GM21360 (cell line): Measurements from ENCODE around the gene EEIG1.

Source experiments
- ATAC-seq: cut with Tn5 transposase; IDR thresholded peaks from one replicate; pipeline ENCODE4 v1.9.1; 2021; ENCODE audit warnings: mild to moderate bottlenecking, moderate library complexity; ENCODE audit not compliant: unreplicated experiment

Gene EEIG1

DNA sequence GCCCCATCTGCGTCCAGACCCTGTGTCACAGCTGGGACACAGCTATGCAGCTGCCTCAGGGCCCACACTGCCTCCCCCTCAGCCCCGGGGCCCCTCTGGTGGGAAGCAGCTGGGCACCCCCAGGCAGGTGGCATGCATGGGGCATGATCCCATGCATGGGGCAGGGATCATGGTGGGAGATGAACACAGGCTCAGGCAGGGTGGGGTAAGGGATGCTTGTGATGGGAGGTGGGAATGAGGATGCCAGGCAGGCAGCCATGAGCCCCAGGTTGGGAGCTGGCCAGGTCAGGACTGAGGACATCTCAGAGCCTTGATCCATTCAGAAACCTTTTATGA lies 19.7 kb downstream of the EEIG1 start:
- ATAC-seq: no peak

- ATAC-seq: no peak
Measured at GRCh38 chr9:127960410-127961154, 20.2 kb downstream of the EEIG1 start.

DNA sequence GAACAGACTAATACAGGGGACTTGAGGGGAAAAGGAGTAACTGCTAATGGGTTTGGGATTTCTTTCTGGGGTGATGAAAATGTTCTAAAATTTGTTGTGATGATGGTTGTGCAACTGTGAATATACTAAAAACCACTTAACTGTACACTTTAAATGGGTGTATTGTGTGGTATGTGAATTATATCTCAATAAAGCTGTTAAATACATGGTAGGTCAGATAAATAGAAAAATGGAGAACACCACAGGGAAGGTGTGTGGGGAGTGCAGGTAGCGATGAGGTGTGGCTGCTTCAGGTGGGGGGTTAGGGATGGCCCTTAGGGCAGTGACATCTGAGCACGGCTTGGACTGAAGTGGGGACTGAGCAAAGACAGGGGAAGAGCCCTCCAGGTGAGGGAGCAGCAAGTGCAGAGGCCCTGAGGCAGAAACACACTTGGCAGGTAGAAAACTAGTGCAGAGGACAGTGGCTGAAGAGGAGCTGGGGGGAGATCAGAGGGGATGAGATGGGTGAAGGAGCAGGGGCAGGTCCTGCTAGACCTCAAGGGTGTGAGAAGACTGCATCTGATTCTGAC lies 20.9 kb downstream of the EEIG1 start:
- ATAC-seq: no peak

DNA sequence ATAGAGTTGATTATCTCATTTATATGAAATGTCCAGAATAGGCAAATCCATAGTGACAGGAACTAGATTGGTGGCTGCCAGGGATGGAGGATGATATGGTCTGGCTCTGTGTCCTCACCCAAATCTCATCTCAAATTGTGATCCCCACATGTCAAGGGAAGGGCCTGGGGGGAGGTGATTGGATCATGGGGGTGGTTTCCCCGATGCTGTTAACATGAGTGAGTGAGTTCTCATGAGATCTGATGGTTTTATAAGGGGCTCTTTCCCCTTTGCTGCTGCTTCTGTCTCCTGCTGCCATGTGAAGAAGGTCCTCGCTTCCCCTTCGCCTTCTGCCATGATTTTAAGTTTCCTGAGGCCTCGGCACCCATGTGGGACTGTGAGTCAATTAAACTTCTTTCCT lies 21.4 kb downstream of the EEIG1 start:
- ATAC-seq: no peak

DNA sequence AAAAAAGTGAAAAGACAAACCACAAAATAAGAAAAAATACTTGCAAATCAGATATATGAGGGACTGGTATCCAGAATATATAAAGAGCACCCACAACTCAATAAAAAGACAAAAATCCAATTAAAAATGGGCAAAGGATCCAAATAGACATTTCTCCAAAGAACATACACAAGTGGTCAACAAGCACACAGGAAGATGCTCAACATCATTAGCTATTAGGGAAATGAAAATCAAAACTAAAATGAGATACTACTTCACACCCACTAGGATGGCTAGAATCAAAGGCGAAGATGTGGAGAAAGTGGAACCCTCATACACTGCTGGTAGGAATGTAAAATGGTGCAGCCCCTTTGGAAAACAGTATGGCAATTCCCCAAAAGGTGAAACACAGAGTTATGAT lies 22.1 kb downstream of the EEIG1 start:
- no peak for ATAC-seq

DNA sequence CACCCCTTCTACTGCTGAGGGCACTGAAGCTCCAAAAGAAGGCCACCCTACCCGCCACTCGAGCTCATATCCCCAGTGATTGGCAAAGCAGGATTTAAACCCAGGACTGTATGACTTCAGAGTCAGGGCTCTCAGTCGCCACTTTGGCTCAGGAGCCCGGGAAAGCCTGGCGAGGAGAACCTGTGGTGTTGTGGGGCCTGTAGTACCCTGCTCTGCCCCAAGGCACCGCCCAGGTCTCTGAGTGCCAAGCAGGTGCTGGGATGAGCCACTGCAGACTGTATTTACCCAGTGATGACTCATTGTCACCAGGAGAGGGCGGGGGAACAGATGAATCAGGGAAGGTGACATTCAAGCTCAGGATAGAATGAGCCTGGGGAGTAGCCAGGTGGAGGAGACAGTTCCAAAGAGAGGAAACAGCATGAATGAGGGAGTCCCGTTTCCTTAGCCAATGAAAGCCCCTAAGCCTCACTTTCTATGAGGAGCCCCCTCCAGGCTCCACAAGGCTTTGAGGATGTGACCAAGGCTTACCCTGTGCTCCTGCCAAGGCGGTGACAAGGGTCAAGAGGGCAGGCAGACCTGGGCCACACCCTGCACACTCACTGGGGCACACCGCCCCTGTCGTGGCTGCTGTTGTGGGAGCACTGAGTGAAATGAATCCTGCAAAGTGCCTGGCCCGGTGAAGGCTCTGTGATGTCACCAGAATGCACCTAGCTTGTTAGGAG lies 25.3 kb downstream of the EEIG1 start:
- ATAC-seq: no peak

DNA sequence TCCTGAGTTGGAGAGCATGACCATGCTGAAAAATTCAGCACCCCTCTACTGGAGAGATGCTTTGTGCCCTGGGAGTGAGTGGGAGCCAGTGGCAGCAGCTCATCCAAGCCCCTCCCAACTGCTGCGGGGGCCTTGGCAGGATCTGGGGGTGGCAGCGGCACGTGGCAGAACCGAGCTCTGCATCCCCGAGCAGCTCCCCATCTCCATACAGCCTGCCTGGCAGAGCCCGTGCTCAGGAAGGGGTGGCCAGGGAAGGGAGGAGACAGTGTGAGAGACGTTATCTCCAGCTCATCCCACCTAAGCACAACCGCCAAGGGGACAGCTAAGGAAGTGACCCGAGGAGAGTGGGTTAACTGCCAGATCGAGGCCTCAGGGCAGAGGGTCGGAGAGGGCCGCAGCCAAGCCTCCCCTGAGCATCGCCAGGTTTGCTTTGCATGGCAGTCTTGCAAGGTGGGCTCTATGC lies 25.9 kb downstream of the EEIG1 start:
- no peak for ATAC-seq

GRCh38 chr9:127953768-127954505 lies 26.9 kb downstream of the EEIG1 start:
- ATAC-seq: no peak

GRCh38 chr9:127953154-127953553 lies 27.6 kb downstream of the EEIG1 start:
- no peak for ATAC-seq

- ATAC-seq: no peak
Measured at GRCh38 chr9:127950513-127951289, 30.1 kb downstream of the EEIG1 start.

DNA sequence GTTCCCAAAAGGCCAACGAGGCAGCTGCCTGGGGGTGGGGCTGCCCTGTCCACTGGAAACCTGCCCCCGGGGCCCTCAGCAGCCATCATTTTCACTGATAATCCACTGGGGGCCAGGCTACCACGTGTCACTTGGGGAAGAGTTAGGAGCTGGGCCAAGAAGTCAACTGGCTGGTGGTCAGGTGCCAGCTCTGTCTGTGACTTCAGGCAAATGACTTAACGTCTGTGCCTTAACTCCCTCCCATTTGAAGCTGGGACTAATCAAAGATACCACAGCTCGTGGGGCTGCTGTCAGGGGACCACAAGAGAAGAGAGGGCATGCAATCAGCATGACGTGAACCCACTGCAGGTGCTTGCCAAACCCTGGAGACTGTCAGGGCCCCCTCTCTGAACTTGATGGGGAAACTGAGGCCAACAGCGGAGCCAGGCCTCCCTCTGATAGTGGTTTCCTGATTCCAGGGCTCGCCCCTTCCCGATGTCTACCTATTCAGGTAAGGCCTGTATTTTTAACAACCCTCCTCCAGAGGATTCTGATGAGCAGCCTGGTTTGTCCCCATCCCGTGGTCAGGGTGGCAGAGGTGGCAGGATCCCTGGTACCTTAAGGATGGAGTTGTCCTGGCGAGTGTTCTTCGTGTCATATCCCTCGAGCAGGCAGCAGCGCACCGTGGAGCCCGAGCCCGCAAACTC lies 30.8 kb downstream of the EEIG1 start:
- no peak for ATAC-seq

GRCh38 chr9:127947841-127948710 lies 32.7 kb downstream of the EEIG1 start:
- no peak for ATAC-seq

DNA sequence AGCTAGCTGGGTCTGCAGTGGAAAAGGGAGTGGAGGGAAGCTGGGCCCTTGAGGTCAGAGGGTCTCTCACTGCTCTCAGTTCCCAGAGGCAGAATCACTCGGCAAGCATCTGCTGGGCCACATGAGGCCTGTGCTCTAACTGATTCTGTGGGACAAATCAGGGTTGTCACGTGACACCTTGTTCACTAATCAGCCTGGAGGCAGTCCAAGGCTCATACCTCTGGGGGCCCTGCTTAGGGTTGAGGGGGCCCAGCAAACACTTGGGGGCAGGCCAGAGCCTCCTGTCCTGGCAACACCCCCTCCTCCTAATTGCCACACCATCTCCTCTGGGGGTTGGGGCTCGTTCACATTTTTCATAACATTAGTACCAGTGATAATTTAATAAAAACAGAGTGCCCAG lies 34.1 kb downstream of the EEIG1 start:
- no peak for ATAC-seq

DNA sequence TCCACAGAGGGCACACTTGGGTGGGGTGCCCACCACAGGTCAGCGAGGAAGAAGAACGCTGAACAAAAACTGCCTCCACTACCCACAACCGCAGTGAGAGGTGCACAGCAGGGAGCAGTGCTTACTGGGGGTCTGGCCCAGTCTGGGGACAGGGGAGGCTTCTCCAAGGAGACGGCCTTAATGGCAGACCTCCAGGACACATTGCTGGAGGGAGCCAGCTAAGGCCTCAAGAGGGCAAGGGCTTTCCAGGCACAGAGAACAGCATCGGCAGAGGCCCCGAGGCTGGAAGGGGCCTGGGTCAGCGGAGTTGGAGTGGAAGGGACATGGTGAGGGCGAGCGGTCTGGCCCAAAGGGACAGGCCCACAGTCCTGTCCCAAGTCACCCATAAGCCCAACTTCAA lies 34.8 kb downstream of the EEIG1 start:
- ATAC-seq: no peak

DNA sequence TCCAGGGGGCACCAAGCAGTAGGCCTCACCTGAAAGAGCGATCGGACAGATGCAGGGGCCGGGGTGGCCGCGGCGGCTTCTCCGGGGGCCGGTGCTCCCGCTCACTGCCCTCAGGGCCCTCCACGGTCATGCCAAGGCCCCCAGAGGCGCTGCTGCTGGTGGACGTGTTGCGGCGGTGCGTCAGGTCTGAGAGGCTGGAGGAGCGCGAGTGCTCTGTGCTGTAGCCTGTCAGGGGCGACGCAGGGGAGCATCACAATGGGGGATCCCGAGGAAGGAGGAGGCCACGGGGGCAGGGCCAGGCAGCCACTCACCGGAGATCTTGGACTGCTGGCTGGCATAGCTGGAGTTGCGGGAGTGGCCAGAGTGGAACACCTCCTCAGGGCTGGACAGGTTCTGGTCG lies 35.5 kb downstream of the EEIG1 start:
- no peak for ATAC-seq

DNA sequence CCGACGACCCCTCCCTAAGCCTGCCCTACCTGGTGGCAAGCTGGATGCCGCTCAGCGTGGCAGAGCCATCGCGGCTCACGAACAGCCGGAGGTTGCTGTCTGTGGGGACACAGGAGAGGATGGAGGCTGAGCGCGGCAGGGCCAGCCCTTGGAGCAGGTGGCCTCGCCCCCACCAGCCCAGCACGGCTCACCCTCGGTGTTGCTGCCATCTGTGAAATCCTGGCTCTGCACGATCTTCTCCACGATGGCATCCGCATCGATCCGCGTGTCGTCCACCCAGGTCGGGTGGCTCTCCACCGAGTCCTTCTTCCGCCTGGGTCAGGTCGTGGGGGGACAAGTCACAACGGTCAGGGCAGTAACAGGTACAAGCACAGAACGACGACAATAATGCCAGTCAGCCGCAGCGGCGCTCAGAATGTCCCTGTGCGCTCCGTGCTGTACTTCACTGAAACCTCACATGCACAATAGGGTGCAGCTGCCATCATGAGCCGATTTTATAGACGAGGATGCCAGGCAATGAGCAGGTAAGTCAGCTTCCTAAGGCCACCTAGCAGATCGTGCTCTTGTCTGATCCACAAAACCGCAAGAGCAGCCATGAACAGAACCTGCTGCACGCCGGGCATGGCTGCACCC lies 36.1 kb downstream of the EEIG1 start:
- ATAC-seq: no peak

DNA sequence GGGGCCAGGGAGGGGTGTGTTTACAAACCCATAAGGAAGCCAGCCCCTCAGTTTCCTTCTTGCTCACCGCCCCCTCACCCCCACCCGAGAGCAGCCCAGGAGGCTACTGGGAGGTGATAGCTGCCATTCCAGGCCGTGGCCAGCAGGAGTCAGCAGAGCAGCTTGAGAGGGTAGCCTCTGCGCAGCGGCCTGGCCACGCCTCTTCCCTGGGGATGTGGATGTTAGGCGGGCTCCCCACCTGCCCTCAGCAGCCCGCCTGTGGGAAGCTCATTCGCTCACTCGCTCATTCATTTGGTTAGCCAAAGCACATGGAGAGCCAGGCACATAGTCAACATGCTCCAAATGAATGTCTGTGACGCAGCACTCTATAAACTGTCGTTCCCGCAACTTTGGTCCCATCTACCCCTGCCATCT lies 37.1 kb downstream of the EEIG1 start:
- no peak for ATAC-seq

DNA sequence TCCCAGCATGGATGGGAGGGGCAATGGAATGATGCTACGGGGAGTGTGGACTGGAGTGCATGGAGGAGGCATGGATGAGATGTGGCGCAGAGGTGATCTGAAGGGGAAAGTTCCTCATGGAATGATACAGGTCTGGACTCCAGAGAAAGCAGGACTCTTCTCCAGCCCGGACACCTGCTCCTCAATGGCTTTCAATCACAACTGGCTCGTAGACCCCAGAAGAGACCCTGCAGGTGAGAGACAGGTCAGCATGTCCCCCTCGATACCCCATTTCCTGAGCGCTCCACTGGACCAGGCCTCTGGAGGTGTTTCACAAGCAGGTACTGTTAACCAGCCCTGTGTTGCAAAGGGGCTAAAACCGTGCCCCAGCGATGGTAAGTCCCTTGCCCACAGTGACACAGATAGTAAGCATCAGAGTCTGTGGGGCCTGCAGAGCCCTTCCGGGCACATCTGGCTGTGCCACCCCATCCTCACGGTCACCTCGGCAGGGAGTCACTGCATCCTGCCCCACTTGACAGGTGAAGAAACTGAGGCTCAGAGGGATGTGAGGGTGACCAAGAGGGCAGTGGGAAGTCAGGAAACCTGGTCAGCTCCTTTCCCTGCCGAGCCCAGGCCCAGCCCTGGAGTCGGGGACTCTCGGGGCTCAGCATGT lies 37.7 kb downstream of the EEIG1 start:
- ATAC-seq: no peak
